Parathyroid adenoma (tissue), 2 donors: ENCODE data around the gene TMEM201.

ENCODE experiments used
- H2AFZ ChIP-seq: fragments of 300-600 bp; sonication (generic); one replicate; pipeline ENCODE4 v1.7.0; 2017; ENCODE audit warnings: antibody characterized with exemption, mild to moderate bottlenecking
- H3K27ac ChIP-seq: fragments of 300-600 bp; sonication (generic); one replicate; pipeline ENCODE4 v1.7.0; 2017
- H3K27me3 ChIP-seq: fragments of 300-600 bp; sonication (generic); one replicate; pipeline ENCODE4 v1.7.0; 2017; ENCODE audit warnings: low read length; ENCODE audit not compliant: control insufficient read depth, insufficient read depth
- H3K36me3 ChIP-seq: fragments of 300-600 bp; sonication (generic); one replicate; pipeline ENCODE4 v1.7.0; 2017; ENCODE audit warnings: low read length; ENCODE audit not compliant: control insufficient read depth, insufficient read depth
- H3K4me1 ChIP-seq: fragments of 300-600 bp; sonication (generic); one replicate; pipeline ENCODE4 v1.7.0; 2017; ENCODE audit warnings: control low read depth
- H3K4me2 ChIP-seq: fragments of 300-600 bp; sonication (generic); one replicate; pipeline ENCODE4 v1.7.0; 2017; ENCODE audit warnings: low read length
- H3K4me3 ChIP-seq: fragments of 300-600 bp; sonication (generic); one replicate; pipeline ENCODE4 v1.7.0; 2017; ENCODE audit warnings: low read depth, low read length
- H3K79me2 ChIP-seq: fragments of 300-600 bp; sonication (generic); one replicate; pipeline ENCODE4 v1.7.0; 2017; ENCODE audit warnings: control low read depth
- H3K9ac ChIP-seq: fragments of 300-600 bp; sonication (generic); one replicate; pipeline ENCODE4 v1.7.0; 2017; ENCODE audit warnings: mild to moderate bottlenecking
- H3K9me3 ChIP-seq: fragments of 300-600 bp; sonication (generic); one replicate; pipeline ENCODE4 v1.7.0; 2017; ENCODE audit warnings: low read length; ENCODE audit not compliant: control insufficient read depth
- CTCF ChIP-seq: fragments of 300-600 bp; sonication (generic); IDR thresholded peaks from one replicate; pipeline ENCODE4 v1.7.0; 2017; ENCODE audit warnings: antibody characterized with exemption, mild to moderate bottlenecking
- donor health status: primary hyperparathyroidism.

The TMEM201 gene

GRCh38 chr1:9588551-9589143 is at the start of gene TMEM201:
TSS of gene TMEM201 (plus strand) at chr1:9588911. CDS start at chr1:9588931, 20 bp downstream.
- Histone ChIP-seq H3K4me3 (peak within 1 kb of the TSS; percentile 63), H2AFZ (peak within 1 kb of the TSS; percentile 79), H3K79me2 (peaks cover 6% of the 10 kb centered on the region), H3K9ac (no peak within 1 kb of the TSS), H3K4me1 (peaks cover 8% of the 10 kb centered on the region), H3K27ac (no peak within 1 kb of the TSS), H3K27me3 (no peaks in the 10 kb centered on the region), H3K36me3 (no peaks in the 10 kb centered on the region), H3K4me2 (peak within 1 kb of the TSS; percentile 80), H3K9me3 (no peaks in the 10 kb centered on the region)
- peak; percentile 52 for TF ChIP-seq CTCF

GRCh38 chr1:9539165-9539828 is 49.4 kb upstream of the TMEM201 start, which contains the start of gene SLC25A33:
TSS of gene SLC25A33 (plus strand) at chr1:9539465. CDS start at chr1:9539692, 227 bp downstream.
- peak within 1 kb of the TSS; percentile 68 for H3K4me3 ChIP-seq
- H3K79me2 ChIP-seq = peaks cover 8% of the 10 kb centered on the region
- H3K9ac ChIP-seq = no peak within 1 kb of the TSS
- H3K4me2 ChIP-seq = peak within 1 kb of the TSS; percentile 56
- peak within 1 kb of the TSS; percentile 67 for H3K27ac ChIP-seq
- H3K36me3 ChIP-seq = no peaks in the 10 kb centered on the region
- no peaks in the 10 kb centered on the region for H3K4me1 ChIP-seq
- no peaks in the 10 kb centered on the region for H3K27me3 ChIP-seq
- TF ChIP-seq CTCF = no peak
- H2AFZ ChIP-seq = peak within 1 kb of the TSS; percentile 70
- H3K9me3 ChIP-seq = no peaks in the 10 kb centered on the region

- no peaks in the 10 kb centered on the region for H3K9me3 ChIP-seq
- peak overlapping the region; percentile 31 for H2AFZ ChIP-seq
- H3K4me3 ChIP-seq = peak overlapping the region; percentile 68
- peak overlapping the region; percentile 5 for H3K27ac ChIP-seq
- H3K27me3 ChIP-seq = no peaks in the 10 kb centered on the region
- H3K36me3 ChIP-seq = no peaks in the 10 kb centered on the region
- H3K9ac ChIP-seq = no peak overlapping the region
- peaks cover 8% of the 10 kb centered on the region for H3K79me2 ChIP-seq
- H3K4me1 ChIP-seq = no peaks in the 10 kb centered on the region
- H3K4me2 ChIP-seq = peak overlapping the region; percentile 56
- no peak for TF ChIP-seq CTCF
These were observed 48.7 kb upstream of the TMEM201 start for GRCh38 chr1:9539829-9540550.

GRCh38 chr1:9542430-9542829 is 46.3 kb upstream of the TMEM201 start:
- Histone ChIP-seq H3K4me2 (no peak overlapping the region), H3K27me3 (no peaks in the 10 kb centered on the region), H2AFZ (no peak overlapping the region), H3K9me3 (no peaks in the 10 kb centered on the region), H3K36me3 (no peaks in the 10 kb centered on the region), H3K4me1 (no peaks in the 10 kb centered on the region), H3K27ac (no peak overlapping the region), H3K4me3 (no peak overlapping the region), H3K9ac (no peak overlapping the region), H3K79me2 (peaks cover 8% of the 10 kb centered on the region)
- TF ChIP-seq CTCF = no peak
